Mesenchymal stem cell (in vitro differentiated cells and primary cell): ENCODE measurements around the gene PHF2.
A peak's percentile ranks its signal among the peaks of the same experiment; 100 is the strongest.

Source experiments
- DNase-seq: peaks from one replicate; pipeline ENCODE4 v3.0.0-alpha.2; 2013
- H2AFZ ChIP-seq: one replicate; pipeline ENCODE4 v1.6.1; 2013; ENCODE audit warnings: low read depth, mild to moderate bottlenecking, control low read depth, inconsistent platforms, low read length, moderate library complexity
- H2AK5ac ChIP-seq: 2 replicates; pipeline ENCODE4 v1.6.1; 2013; ENCODE audit warnings: low read length, moderate library complexity, mild to moderate bottlenecking, inconsistent platforms; ENCODE audit not compliant: severe bottlenecking
- H2BK120ac ChIP-seq: one replicate; pipeline ENCODE4 v1.6.1; 2013; ENCODE audit warnings: low read depth, mild to moderate bottlenecking, inconsistent platforms, low read length, moderate library complexity
- H2BK12ac ChIP-seq, 2 experiments: one replicate each; pipeline ENCODE4 v1.6.1; 2013; ENCODE audit warnings: inconsistent platforms in 2 of 2, low read length in 2 of 2, mild to moderate bottlenecking in 2 of 2, moderate library complexity in 2 of 2, control low read depth in 1 of 2
- H2BK15ac ChIP-seq: one replicate; pipeline ENCODE4 v1.6.1; 2013; ENCODE audit warnings: mild to moderate bottlenecking, low read depth, inconsistent platforms; ENCODE audit not compliant: poor library complexity, severe bottlenecking
- H2BK5ac ChIP-seq: 2 replicates; pipeline ENCODE4 v1.6.1; 2013; ENCODE audit warnings: low read depth, mild to moderate bottlenecking, low read length, control low read depth, inconsistent platforms; ENCODE audit not compliant: poor library complexity, severe bottlenecking
- H3K14ac ChIP-seq, 2 experiments: one replicate each; pipeline ENCODE4 v1.6.1; 2013; ENCODE audit warnings: inconsistent platforms in 2 of 2, low read length in 2 of 2, control low read depth in 1 of 2, mild to moderate bottlenecking in 1 of 2, moderate library complexity in 1 of 2
- H3K18ac ChIP-seq, 2 experiments: one replicate each; pipeline ENCODE4 v1.6.1; 2013; ENCODE audit warnings: inconsistent platforms in 2 of 2, low read length in 2 of 2, control low read depth in 1 of 2, low read depth in 1 of 2, mild to moderate bottlenecking in 1 of 2
- H3K23ac ChIP-seq, 2 experiments: one replicate each; pipeline ENCODE4 v1.6.1; 2013; ENCODE audit warnings: inconsistent platforms in 2 of 2, low read length in 2 of 2, mild to moderate bottlenecking in 2 of 2, moderate library complexity in 2 of 2, control low read depth in 1 of 2
- H3K27ac ChIP-seq: 2 replicates; pipeline ENCODE4 v1.5.1; 2013; ENCODE audit warnings: mild to moderate bottlenecking, moderate library complexity, low read length, control low read depth, inconsistent platforms; ENCODE audit not compliant: poor library complexity, severe bottlenecking
- H3K27me3 ChIP-seq, 2 experiments: 2 replicates each; pipeline versions ENCODE4 v1.6.1 to v1.7.0; 2013; ENCODE audit warnings: low read length in 2 of 2, mild to moderate bottlenecking in 2 of 2, moderate library complexity in 2 of 2, control low read depth in 1 of 2, inconsistent platforms in 1 of 2; ENCODE audit not compliant: control insufficient read depth in 1 of 2, insufficient read depth in 1 of 2
- H3K36me3 ChIP-seq, 2 experiments: 2 replicates each; pipeline versions ENCODE4 v1.6.1 to v1.7.0; 2013; ENCODE audit warnings: low read length in 2 of 2, control low read depth in 1 of 2, inconsistent platforms in 1 of 2, low read depth in 1 of 2, mild to moderate bottlenecking in 1 of 2; ENCODE audit not compliant: insufficient read depth in 2 of 2, control insufficient read depth in 1 of 2
- H3K4ac ChIP-seq, 2 experiments: one replicate each; pipeline ENCODE4 v1.6.1; 2013; ENCODE audit warnings: inconsistent platforms in 2 of 2, low read length in 2 of 2, mild to moderate bottlenecking in 2 of 2, moderate library complexity in 2 of 2, control low read depth in 1 of 2, low read depth in 1 of 2
- H3K4me1 ChIP-seq: 2 replicates; pipeline ENCODE4 v1.6.1; 2013; ENCODE audit warnings: low read depth, low read length, control low read depth; ENCODE audit not compliant: control insufficient read depth, insufficient read depth
- H3K4me2 ChIP-seq: 2 replicates; pipeline ENCODE4 v1.6.1; 2013; ENCODE audit warnings: low read length, mild to moderate bottlenecking, inconsistent platforms; ENCODE audit not compliant: poor library complexity, severe bottlenecking
- H3K4me3 ChIP-seq, 2 experiments: 2 replicates each; pipeline versions ENCODE4 v1.5.1 to v1.7.0; 2013; ENCODE audit warnings: low read length in 2 of 2, mild to moderate bottlenecking in 2 of 2, control low read depth in 1 of 2, low read depth in 1 of 2; ENCODE audit not compliant: insufficient read depth in 1 of 2
- H3K79me1 ChIP-seq: replicated peaks from 2 replicates; pipeline ENCODE4 v1.6.1; 2013; ENCODE audit warnings: mild to moderate bottlenecking, control low read depth, low read length, inconsistent platforms; ENCODE audit not compliant: poor library complexity, severe bottlenecking
- H3K9ac ChIP-seq: 2 replicates; pipeline ENCODE4 v1.7.0; 2013; ENCODE audit warnings: mild to moderate bottlenecking, low read length, moderate library complexity
- H3K9me3 ChIP-seq: 2 replicates; pipeline ENCODE4 v1.7.0; 2013; ENCODE audit warnings: mild to moderate bottlenecking, low read length; ENCODE audit not compliant: control insufficient read depth
- H4K8ac ChIP-seq: one replicate; pipeline ENCODE4 v1.6.1; 2013; ENCODE audit warnings: inconsistent platforms, mild to moderate bottlenecking, low read length, moderate library complexity
- H4K91ac ChIP-seq: one replicate; pipeline ENCODE4 v1.6.1; 2013; ENCODE audit warnings: mild to moderate bottlenecking, low read length, inconsistent platforms
- WGBS: methylation state at CpG from one replicate; pipeline ENCODE4 v1.1.7; 2013; ENCODE audit warnings: mixed read lengths; 5-methylcytosine and 5-hydroxymethylcytosine counted together

PHF2 gene

GRCh38 chr9:93640027-93640426 is 63.6 kb downstream of the PHF2 start:
- no peak overlapping the region for H3K4me2 ChIP-seq
- no peak overlapping the region for H4K8ac ChIP-seq
- 100% methylated on average over 1 of the region's 2 CpGs for WGBS
- H3K18ac ChIP-seq = no peak overlapping the region
- no peak overlapping the region for H2BK12ac ChIP-seq
- DNase-seq = no peak
- no peak overlapping the region for H2AFZ ChIP-seq
- no peak overlapping the region for H3K4ac ChIP-seq
- no peak overlapping the region for H3K4me3 ChIP-seq
- peaks cover 3% of the 10 kb centered on the region for H3K4me1 ChIP-seq
- no peaks in the 10 kb centered on the region for H3K27me3 ChIP-seq
- H3K23ac ChIP-seq = no peak overlapping the region
- no peak overlapping the region for H2BK5ac ChIP-seq
- no peak overlapping the region for H4K91ac ChIP-seq
- H3K27ac ChIP-seq = no peak overlapping the region
- H3K79me1 ChIP-seq = peaks cover 16% of the 10 kb centered on the region
- no peak overlapping the region for H3K14ac ChIP-seq
- no peak overlapping the region for H3K9ac ChIP-seq
- H2BK120ac ChIP-seq = no peak overlapping the region
- no peak overlapping the region for H2AK5ac ChIP-seq
- H3K9me3 ChIP-seq = peaks cover 41% of the 10 kb centered on the region
- peaks cover 37 to 74% of the 10 kb centered on the region in 2 experiments for H3K36me3 ChIP-seq
- H2BK15ac ChIP-seq = no peak overlapping the region

DNA sequence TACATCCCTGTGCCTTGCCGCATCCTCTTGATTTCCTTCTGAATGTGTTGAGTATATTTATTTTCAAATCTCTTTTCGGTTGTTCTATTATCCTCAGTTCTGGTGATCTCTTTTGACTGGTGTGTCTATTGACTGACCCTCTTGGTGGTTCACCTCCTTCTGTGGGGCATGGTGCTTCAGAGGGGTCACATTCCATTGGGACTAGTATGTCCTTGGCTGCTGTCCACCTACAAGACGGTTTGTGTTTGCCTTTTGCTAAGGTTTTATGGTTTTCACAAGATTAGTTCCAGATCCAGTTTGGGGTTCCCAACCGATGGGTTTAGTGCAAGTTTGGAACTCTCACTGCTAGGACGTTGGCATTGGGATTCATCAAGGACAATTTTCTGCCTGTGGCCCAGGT is 66.6 kb downstream of the PHF2 start:
- H4K91ac ChIP-seq = no peak overlapping the region
- no peak overlapping the region for H2BK15ac ChIP-seq
- H2BK120ac ChIP-seq = no peak overlapping the region
- no peak overlapping the region for H3K4me2 ChIP-seq
- peaks cover 8% of the 10 kb centered on the region for H3K4me1 ChIP-seq
- H4K8ac ChIP-seq = no peak overlapping the region
- no peak overlapping the region for H3K4me3 ChIP-seq
- H3K27me3 ChIP-seq = no peaks in the 10 kb centered on the region
- no peak overlapping the region for H2AFZ ChIP-seq
- H2AK5ac ChIP-seq = no peak overlapping the region
- peaks cover 40 to 67% of the 10 kb centered on the region in 2 experiments for H3K36me3 ChIP-seq
- no peak overlapping the region for H3K18ac ChIP-seq
- H3K4ac ChIP-seq = no peak overlapping the region
- 85% methylated on average over 5 of the region's 5 CpGs for WGBS
- H3K23ac ChIP-seq = no peak overlapping the region
- peaks cover 26% of the 10 kb centered on the region for H3K9me3 ChIP-seq
- H2BK12ac ChIP-seq = no peak overlapping the region
- no peak overlapping the region for H3K27ac ChIP-seq
- H3K14ac ChIP-seq = no peak overlapping the region
- H3K9ac ChIP-seq = no peak overlapping the region
- peaks cover 8% of the 10 kb centered on the region for H3K79me1 ChIP-seq
- H2BK5ac ChIP-seq = no peak overlapping the region
- DNase-seq = peak; percentile 29

DNA sequence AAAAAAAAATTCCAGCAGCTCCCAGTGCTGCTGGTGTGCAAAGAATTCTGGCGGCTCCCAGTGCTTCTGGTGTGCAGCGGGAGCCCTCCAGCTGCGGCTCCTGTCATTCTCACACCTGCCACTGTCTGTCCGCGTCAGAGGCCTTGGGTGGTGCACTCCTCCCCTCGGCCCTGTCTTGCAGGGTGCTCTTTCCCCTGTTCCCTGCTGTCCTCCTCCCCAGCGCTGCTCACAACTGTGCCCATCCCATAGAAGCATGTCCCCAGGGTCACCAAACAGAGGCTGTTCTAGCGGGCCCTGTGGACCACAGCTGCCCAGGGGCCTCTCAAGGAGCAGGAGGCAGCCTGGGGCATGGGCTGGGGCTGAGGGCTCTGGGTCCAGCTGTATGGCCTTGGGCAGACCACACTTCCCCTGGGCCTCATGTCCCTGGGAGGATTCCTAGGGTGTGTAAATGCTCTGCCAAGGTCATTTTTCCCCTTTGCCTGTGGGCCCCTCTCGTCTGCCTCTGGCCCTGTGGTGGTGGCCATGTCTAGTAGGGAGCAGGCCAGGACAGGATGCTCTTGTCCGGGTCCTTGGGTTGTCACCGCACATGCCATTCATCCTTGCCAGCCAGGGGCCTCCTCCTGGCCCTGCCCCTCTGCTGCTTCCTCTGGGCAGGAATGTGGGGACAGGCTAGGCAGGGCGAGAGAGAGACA is 68.2 kb downstream of the PHF2 start:
- H3K4me3 ChIP-seq = no peak overlapping the region
- peaks cover 49 to 64% of the 10 kb centered on the region in 2 experiments for H3K36me3 ChIP-seq
- no peak overlapping the region for H2BK12ac ChIP-seq
- H3K14ac ChIP-seq = peak overlapping the region in 1 of 2 experiments; percentile 62
- WGBS = 91% methylated on average over 12 of the region's 12 CpGs
- H2AFZ ChIP-seq = no peak overlapping the region
- H2BK120ac ChIP-seq = no peak overlapping the region
- H3K9me3 ChIP-seq = peaks cover 12% of the 10 kb centered on the region
- no peak overlapping the region for H3K4ac ChIP-seq
- no peak overlapping the region for H2AK5ac ChIP-seq
- no peak overlapping the region for H2BK15ac ChIP-seq
- no peak overlapping the region for H3K9ac ChIP-seq
- peaks cover 8% of the 10 kb centered on the region for H3K4me1 ChIP-seq
- no peak overlapping the region for H3K18ac ChIP-seq
- H4K91ac ChIP-seq = no peak overlapping the region
- H2BK5ac ChIP-seq = no peak overlapping the region
- H3K4me2 ChIP-seq = no peak overlapping the region
- no peak for DNase-seq
- H3K27me3 ChIP-seq = no peaks in the 10 kb centered on the region
- H3K79me1 ChIP-seq = peaks cover 9% of the 10 kb centered on the region
- H3K27ac ChIP-seq = no peak overlapping the region
- H4K8ac ChIP-seq = no peak overlapping the region
- no peak overlapping the region for H3K23ac ChIP-seq

- Histone ChIP-seq H4K8ac (no peak overlapping the region), H3K23ac (no peak overlapping the region), H3K14ac (no peak overlapping the region), H2BK5ac (no peak overlapping the region), H3K9me3 (peaks cover 4% of the 10 kb centered on the region), H3K27me3 (no peaks in the 10 kb centered on the region), H3K4me3 (no peak overlapping the region), H2AK5ac (no peak overlapping the region), H3K18ac (no peak overlapping the region), H2BK15ac (no peak overlapping the region), H3K36me3 (peaks cover 55 to 64% of the 10 kb centered on the region in 2 experiments), H3K4me1 (peaks cover 8% of the 10 kb centered on the region), H4K91ac (no peak overlapping the region), H3K79me1 (peaks cover 9% of the 10 kb centered on the region), H3K4ac (no peak overlapping the region), H3K27ac (no peak overlapping the region), H2BK12ac (no peak overlapping the region), H2AFZ (no peak overlapping the region), H3K4me2 (no peak overlapping the region), H2BK120ac (no peak overlapping the region), H3K9ac (no peak overlapping the region)
- no peak for DNase-seq
- 98% methylated on average over 28 of the region's 28 CpGs for WGBS
These were observed 68.9 kb downstream of the PHF2 start for GRCh38 chr9:93645149-93645889.
